ENCODE data around the gene SPEG. TPM values are rescaled to one million over a fixed set of nuclear protein-coding genes. Genes with fewer than 3 reads are reported as not detected.

SPEG gene
- total and polyA plus RNA-seq, 2 of the 13 experiments (the other 11 are each of a cell fraction or from before 2014, with no cell fraction given): 0.18 to 0.24 TPM

DNA sequence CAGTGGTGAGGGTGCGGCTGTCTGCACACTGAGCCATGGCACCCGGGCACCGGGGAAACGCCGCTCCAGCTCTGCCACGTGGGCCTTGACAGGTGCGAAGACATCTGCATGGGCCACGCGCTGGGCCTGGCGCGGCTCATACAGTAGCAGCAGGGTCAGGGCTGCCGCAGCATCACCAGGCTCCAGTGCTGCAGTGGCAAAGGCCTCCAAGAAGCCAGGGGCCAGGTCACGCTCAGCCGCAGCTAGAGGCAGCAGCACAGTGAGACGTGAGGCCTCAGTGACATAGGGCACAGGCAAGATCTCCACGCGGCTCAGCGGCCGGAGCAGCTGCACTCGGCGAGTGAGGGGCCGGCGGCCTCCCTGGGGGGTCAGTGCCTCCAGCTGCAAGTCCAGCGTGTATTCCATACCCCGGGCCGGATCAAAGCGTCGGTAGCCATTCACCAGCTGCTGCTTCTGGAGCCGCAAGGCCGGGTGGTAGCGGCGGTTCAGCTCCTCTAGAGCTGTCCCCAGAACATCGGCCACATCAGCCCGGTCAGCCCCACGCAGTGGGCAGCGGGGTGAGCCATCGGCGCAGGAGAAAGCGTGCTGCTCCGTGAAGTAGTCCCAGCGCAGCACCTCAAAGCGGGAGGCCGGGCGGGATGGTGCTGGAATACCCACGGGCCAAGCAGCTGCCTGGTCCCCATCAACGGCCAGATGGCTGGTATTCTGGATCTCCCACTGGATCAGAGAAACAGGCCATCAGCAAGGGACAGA, 105.5 kb downstream of the SPEG start:
- ATAC-seq (no peak), DNase-seq (ENCODE audit: low spot score) (no peak), FAIRE-seq (no peak)
- in situ Hi-C loops (cut with HindIII; ENCODE audit: extremely low pct_ligation_motif_present, low pct_unique_long_range_greater_than_20kb) (loop anchor here (5.0 kb wide), 1 partner anchor 102 kb away; no protein-coding TSS in a partner anchor), intact Hi-C loops (cut with micrococcal nuclease; ENCODE audit: unreplicated experiment) (loop anchor here (2.0 to 10.0 kb wide), 2 partner anchors 21 to 245 kb away; no protein-coding TSS in a partner anchor)
- no peaks in the 10 kb centered on the region for H3K9me3 ChIP-seq (ENCODE audit: low read length)
- peaks cover 50% of the 10 kb centered on the region for H4K20me1 ChIP-seq (ENCODE audit: insufficient read depth, low read length)
- H3K79me2 ChIP-seq (ENCODE audit: insufficient read depth, low read length): peaks cover 30% of the 10 kb centered on the region
- peaks cover 15 to 27% of the 10 kb centered on the region in 2 experiments for H3K36me3 ChIP-seq (replicated peaks in 1 of 2; ENCODE audit: control insufficient read depth in 1 of 2, insufficient read depth in 2 of 2, low read length in 2 of 2)
- no peak overlapping the region for H3K4me2 ChIP-seq (ENCODE audit: low read depth, low read length)
- no TSS peak for BruUV-seq (replicated peaks)
- H3K4me3 ChIP-seq (replicated peaks in 1 of 3; ENCODE audit: insufficient read depth in 1 of 3, low read depth in 2 of 3, low read length in 3 of 3): no peak overlapping the region
- 93% methylated on average over 31 of the region's 46 CpGs for WGBS (ENCODE audit: low lambda C conversion rate)
- H2AFZ ChIP-seq (ENCODE audit: low read length): no peak overlapping the region
- CTCF ChIA-PET (ENCODE audit: low intra/inter-chr PET ratio, low total read pairs): interaction anchor here (1.2 to 5.3 kb wide), 4 partner anchors 21 to 150 kb away, joined by 4 to 127 read pairs (median 24); no protein-coding TSS in a partner anchor
- POLR2A ChIA-PET: interaction anchor here (1.3 to 1.8 kb wide), 3 partner anchors 21 to 103 kb away, joined by 4 to 7 read pairs (median 5); partner anchors contain the start of gene GMPPA
- H3K4me1 ChIP-seq (ENCODE audit: insufficient read depth, low read length): peaks cover 52% of the 10 kb centered on the region
- no peak overlapping the region for H3K9ac ChIP-seq (ENCODE audit: insufficient read depth, low read depth, low read length)
- peaks cover 0 to 17% of the 10 kb centered on the region in 2 experiments; a peak in 3 of 5 replicates for H3K27me3 ChIP-seq (ENCODE audit: control insufficient read depth in 1 of 2, insufficient read depth in 2 of 2, low read length in 2 of 2)
- no peak overlapping the region for H3K27ac ChIP-seq (ENCODE audit: extremely low read length, insufficient read depth, low read length)
- TF ChIP-seq NCOR1 (IDR thresholded peaks at IDR 0.05; ENCODE audit: borderline replicate concordance, low read length) (no peak), NFKB2 (CRISPR knock-in tag; IDR thresholded peaks at IDR 0.05; ENCODE audit: borderline replicate concordance) (0 out of 2 replicates have a peak, but pooled peaks have one; percentile 5), GABPB1 (CRISPR knock-in tag; IDR thresholded peaks at IDR 0.05) (0 out of 2 replicates have a peak, but pooled peaks have one; percentile 5), HNRNPL (IDR thresholded peaks at IDR 0.05; ENCODE audit: low read depth, low read length) (0 out of 2 replicates have a peak, but pooled peaks have one; percentile 26), NCOA2 (CRISPR knock-in tag; IDR thresholded peaks at IDR 0.05) (no peak), ZNF619 (CRISPR knock-in tag; IDR thresholded peaks at IDR 0.05) (no peak), TBX2 (CRISPR knock-in tag; IDR thresholded peaks at IDR 0.05; ENCODE audit: borderline replicate concordance) (no peak), RBFOX2 (IDR thresholded peaks at IDR 0.05; ENCODE audit: low read depth, low read length) (peak; percentile 77), PCBP2 (optimal IDR thresholded peaks at IDR 0.05; ENCODE audit: low read depth, low read length, poor library complexity, severe bottlenecking) (no peak), SMAD1 (CRISPR knock-in tag; IDR thresholded peaks at IDR 0.05; ENCODE audit: borderline replicate concordance, low read depth) (no peak), ZNF547 (CRISPR knock-in tag; IDR thresholded peaks at IDR 0.05) (no peak), TBP (CRISPR knock-in tag; IDR thresholded peaks at IDR 0.05) (no peak), ZFX (CRISPR knock-in tag; IDR thresholded peaks at IDR 0.05; ENCODE audit: low read depth) (0 out of 2 replicates have a peak, but pooled peaks have one; percentile 28), NR2F6 (IDR thresholded peaks at IDR 0.05) (no peak), NR2F6 (CRISPR knock-in tag; IDR thresholded peaks at IDR 0.05) (no peak)
- TF ChIP-seq, protein P1, sequence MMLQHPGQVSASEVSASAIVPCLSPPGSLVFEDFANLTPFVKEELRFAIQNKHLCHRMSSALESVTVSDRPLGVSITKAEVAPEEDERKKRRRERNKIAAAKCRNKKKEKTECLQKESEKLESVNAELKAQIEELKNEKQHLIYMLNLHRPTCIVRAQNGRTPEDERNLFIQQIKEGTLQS (CRISPR knock-in tag; IDR thresholded peaks at IDR 0.05): no peak
- TF ChIP-seq, protein P2, sequence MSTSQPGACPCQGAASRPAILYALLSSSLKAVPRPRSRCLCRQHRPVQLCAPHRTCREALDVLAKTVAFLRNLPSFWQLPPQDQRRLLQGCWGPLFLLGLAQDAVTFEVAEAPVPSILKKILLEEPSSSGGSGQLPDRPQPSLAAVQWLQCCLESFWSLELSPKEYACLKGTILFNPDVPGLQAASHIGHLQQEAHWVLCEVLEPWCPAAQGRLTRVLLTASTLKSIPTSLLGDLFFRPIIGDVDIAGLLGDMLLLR (CRISPR knock-in tag; IDR thresholded peaks at IDR 0.05): peak; percentile 27; the same call in 1 of the 2 replicates
- TF ChIP-seq, protein P3, sequence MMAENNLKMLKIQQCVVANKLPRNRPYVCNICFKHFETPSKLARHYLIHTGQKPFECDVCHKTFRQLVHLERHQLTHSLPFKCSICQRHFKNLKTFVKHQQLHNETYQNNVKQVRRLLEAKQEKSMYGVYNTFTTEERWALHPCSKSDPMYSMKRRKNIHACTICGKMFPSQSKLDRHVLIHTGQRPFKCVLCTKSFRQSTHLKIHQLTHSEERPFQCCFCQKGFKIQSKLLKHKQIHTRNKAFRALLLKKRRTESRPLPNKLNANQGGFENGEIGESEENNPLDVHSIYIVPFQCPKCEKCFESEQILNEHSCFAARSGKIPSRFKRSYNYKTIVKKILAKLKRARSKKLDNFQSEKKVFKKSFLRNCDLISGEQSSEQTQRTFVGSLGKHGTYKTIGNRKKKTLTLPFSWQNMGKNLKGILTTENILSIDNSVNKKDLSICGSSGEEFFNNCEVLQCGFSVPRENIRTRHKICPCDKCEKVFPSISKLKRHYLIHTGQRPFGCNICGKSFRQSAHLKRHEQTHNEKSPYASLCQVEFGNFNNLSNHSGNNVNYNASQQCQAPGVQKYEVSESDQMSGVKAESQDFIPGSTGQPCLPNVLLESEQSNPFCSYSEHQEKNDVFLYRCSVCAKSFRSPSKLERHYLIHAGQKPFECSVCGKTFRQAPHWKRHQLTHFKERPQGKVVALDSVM (CRISPR knock-in tag; IDR thresholded peaks at IDR 0.05): no peak
- TF ChIP-seq, protein P4, sequence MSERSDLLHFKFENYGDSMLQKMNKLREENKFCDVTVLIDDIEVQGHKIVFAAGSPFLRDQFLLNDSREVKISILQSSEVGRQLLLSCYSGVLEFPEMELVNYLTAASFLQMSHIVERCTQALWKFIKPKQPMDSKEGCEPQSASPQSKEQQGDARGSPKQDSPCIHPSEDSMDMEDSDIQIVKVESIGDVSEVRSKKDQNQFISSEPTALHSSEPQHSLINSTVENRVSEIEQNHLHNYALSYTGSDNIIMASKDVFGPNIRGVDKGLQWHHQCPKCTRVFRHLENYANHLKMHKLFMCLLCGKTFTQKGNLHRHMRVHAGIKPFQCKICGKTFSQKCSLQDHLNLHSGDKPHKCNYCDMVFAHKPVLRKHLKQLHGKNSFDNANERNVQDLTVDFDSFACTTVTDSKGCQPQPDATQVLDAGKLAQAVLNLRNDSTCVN (CRISPR knock-in tag; IDR thresholded peaks at IDR 0.05; ENCODE audit: borderline replicate concordance): no peak
- TF ChIP-seq, protein P5, sequence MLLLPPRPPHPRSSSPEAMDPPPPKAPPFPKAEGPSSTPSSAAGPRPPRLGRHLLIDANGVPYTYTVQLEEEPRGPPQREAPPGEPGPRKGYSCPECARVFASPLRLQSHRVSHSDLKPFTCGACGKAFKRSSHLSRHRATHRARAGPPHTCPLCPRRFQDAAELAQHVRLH (CRISPR knock-in tag; IDR thresholded peaks at IDR 0.05; ENCODE audit: borderline replicate concordance, low read depth): no peak
